ENCODE data around the gene DPYSL4.

DPYSL4 gene

GRCh38 chr10:132250481-132251475 is 64.0 kb downstream of the DPYSL4 start:
- no peak for DNase-seq (ENCODE audit: low read depth, low spot score)
- H3K9me3 ChIP-seq (ENCODE audit: insufficient read depth, low read length): no peaks in the 10 kb centered on the region
- TF ChIP-seq YY1 (IDR thresholded peaks at IDR 0.05; ENCODE audit: insufficient read depth, insufficient read length) (no peak), ZNF274 (IDR thresholded peaks at IDR 0.05; ENCODE audit: low read depth, low read length) (no peak), SUZ12 (IDR thresholded peaks at IDR 0.05; ENCODE audit: extremely low read depth, insufficient read depth, insufficient read length) (no peak)
- no peaks in the 10 kb centered on the region for H3K36me3 ChIP-seq (ENCODE audit: insufficient read depth, insufficient read length, low read length)
- H3K4me3 ChIP-seq (ENCODE audit: insufficient read length, low read depth): no peak overlapping the region
- peaks cover 2% of the 10 kb centered on the region for H3K4me1 ChIP-seq (ENCODE audit: insufficient read depth, insufficient read length)
- no peak overlapping the region for H3K9ac ChIP-seq (ENCODE audit: insufficient read length, low read depth)
- H3K27me3 ChIP-seq (ENCODE audit: insufficient read depth, insufficient read length): no peaks in the 10 kb centered on the region

- H3K9me3 ChIP-seq (ENCODE audit: insufficient read depth, low read length): no peaks in the 10 kb centered on the region
- H3K4me3 ChIP-seq (ENCODE audit: insufficient read length, low read depth): no peak overlapping the region
- no peak for DNase-seq (ENCODE audit: low read depth, low spot score)
- H3K4me1 ChIP-seq (ENCODE audit: insufficient read depth, insufficient read length): peaks cover 4% of the 10 kb centered on the region
- no peaks in the 10 kb centered on the region for H3K27me3 ChIP-seq (ENCODE audit: insufficient read depth, insufficient read length)
- H3K9ac ChIP-seq (ENCODE audit: insufficient read length, low read depth): no peak overlapping the region
- no peak for TF ChIP-seq YY1 (IDR thresholded peaks at IDR 0.05; ENCODE audit: insufficient read depth, insufficient read length)
- TF ChIP-seq ZNF274 (IDR thresholded peaks at IDR 0.05; ENCODE audit: low read depth, low read length): no peak
- TF ChIP-seq SUZ12 (IDR thresholded peaks at IDR 0.05; ENCODE audit: extremely low read depth, insufficient read depth, insufficient read length): no peak
- no peaks in the 10 kb centered on the region for H3K36me3 ChIP-seq (ENCODE audit: insufficient read depth, insufficient read length, low read length)
These were observed 65.2 kb downstream of the DPYSL4 start for GRCh38 chr10:132251928-132252327.

DNA sequence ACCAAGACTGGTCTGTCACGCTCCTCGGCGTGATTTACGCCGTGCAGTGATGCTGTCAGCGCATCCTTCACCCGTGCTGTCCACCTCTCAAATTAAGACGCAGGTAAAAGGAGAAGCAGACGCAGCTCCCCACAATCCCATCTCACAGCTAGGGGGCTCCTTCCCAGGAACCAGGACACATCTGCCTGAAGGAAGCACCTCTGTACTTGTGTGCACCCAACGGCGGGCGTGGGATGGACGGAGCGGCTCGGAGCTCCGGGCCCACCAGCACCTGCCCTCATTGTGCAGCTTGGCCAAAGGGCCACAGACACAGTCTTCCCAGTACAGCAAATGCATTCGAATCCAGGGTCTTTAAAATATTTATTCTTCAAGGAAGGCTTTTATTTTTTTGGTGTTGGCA is 65.7 kb downstream of the DPYSL4 start:
- DNase-seq (ENCODE audit: low read depth, low spot score): no peak
- H3K36me3 ChIP-seq (ENCODE audit: insufficient read depth, insufficient read length, low read length): no peaks in the 10 kb centered on the region
- no peak overlapping the region for H3K4me3 ChIP-seq (ENCODE audit: insufficient read length, low read depth)
- no peaks in the 10 kb centered on the region for H3K27me3 ChIP-seq (ENCODE audit: insufficient read depth, insufficient read length)
- no peak overlapping the region for H3K9ac ChIP-seq (ENCODE audit: insufficient read length, low read depth)
- no peaks in the 10 kb centered on the region for H3K9me3 ChIP-seq (ENCODE audit: insufficient read depth, low read length)
- TF ChIP-seq SUZ12 (IDR thresholded peaks at IDR 0.05; ENCODE audit: extremely low read depth, insufficient read depth, insufficient read length): no peak
- no peak for TF ChIP-seq ZNF274 (IDR thresholded peaks at IDR 0.05; ENCODE audit: low read depth, low read length)
- no peak for TF ChIP-seq YY1 (IDR thresholded peaks at IDR 0.05; ENCODE audit: insufficient read depth, insufficient read length)
- peaks cover 7% of the 10 kb centered on the region for H3K4me1 ChIP-seq (ENCODE audit: insufficient read depth, insufficient read length)

DNA sequence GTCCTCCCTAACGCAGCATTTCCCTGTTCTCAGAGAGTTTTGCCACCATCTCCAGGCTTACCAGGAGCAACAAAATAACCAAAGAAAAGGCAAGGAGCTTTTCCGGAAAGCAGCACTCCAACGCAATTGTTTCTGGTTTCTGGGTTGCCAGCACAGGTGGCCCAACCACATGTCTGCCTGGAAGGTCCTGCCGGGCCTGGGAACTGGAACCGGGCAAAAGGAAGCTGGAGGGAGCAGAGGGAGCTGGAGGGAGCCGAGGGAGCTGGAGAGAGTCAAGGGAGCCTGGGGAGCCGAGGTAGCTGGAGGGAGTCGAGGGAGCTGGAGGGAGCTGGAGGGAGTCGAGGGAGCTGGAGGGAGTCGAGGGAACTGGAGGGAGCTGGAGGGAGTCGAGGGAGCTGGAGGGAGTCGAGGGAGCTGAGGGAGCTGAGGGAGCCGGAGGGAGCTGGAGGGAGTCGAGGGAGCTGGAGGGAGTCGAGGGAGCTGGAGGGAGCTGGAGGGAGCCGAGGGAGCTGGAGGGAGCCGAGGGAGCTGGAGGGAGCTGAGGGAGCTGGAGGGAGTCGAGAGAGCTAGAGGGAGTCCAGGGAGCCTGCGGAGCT is 66.4 kb downstream of the DPYSL4 start:
- Histone ChIP-seq H3K27me3 (ENCODE audit: insufficient read depth, insufficient read length) (no peaks in the 10 kb centered on the region), H3K9ac (ENCODE audit: insufficient read length, low read depth) (no peak overlapping the region), H3K36me3 (ENCODE audit: insufficient read depth, insufficient read length, low read length) (no peaks in the 10 kb centered on the region), H3K9me3 (ENCODE audit: insufficient read depth, low read length) (no peaks in the 10 kb centered on the region), H3K4me1 (ENCODE audit: insufficient read depth, insufficient read length) (peaks cover 7% of the 10 kb centered on the region), H3K4me3 (ENCODE audit: insufficient read length, low read depth) (no peak overlapping the region)
- TF ChIP-seq ZNF274 (IDR thresholded peaks at IDR 0.05; ENCODE audit: low read depth, low read length) (no peak), SUZ12 (IDR thresholded peaks at IDR 0.05; ENCODE audit: extremely low read depth, insufficient read depth, insufficient read length) (no peak), YY1 (IDR thresholded peaks at IDR 0.05; ENCODE audit: insufficient read depth, insufficient read length) (no peak)
- DNase-seq (ENCODE audit: low read depth, low spot score): no peak

DNA sequence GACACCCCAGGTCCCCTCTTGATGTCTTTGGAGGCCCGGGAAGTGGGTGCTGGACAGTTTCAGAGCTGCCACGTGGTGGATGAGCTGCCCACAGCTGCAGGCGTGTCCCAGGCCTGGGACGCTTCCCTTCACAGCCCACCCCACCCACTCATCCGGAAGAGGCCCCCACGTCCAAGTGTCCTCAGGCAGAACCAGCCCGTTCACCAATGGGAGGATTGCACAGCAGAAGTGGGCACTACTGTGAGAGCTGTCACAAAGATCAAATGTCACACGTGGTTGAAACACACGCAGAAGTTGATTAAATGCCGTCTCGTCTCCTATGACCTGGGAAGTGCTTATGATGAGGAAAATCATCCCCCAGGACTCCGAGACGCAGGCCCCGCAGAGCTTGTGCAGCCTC is 68.1 kb downstream of the DPYSL4 start:
- no peaks in the 10 kb centered on the region for H3K36me3 ChIP-seq (ENCODE audit: insufficient read depth, insufficient read length, low read length)
- no peak for DNase-seq (ENCODE audit: low read depth, low spot score)
- H3K4me1 ChIP-seq (ENCODE audit: insufficient read depth, insufficient read length): peaks cover 7% of the 10 kb centered on the region
- TF ChIP-seq SUZ12 (IDR thresholded peaks at IDR 0.05; ENCODE audit: extremely low read depth, insufficient read depth, insufficient read length): no peak
- no peak for TF ChIP-seq YY1 (IDR thresholded peaks at IDR 0.05; ENCODE audit: insufficient read depth, insufficient read length)
- TF ChIP-seq ZNF274 (IDR thresholded peaks at IDR 0.05; ENCODE audit: low read depth, low read length): no peak
- no peak overlapping the region for H3K9ac ChIP-seq (ENCODE audit: insufficient read length, low read depth)
- H3K9me3 ChIP-seq (ENCODE audit: insufficient read depth, low read length): no peaks in the 10 kb centered on the region
- H3K27me3 ChIP-seq (ENCODE audit: insufficient read depth, insufficient read length): no peaks in the 10 kb centered on the region
- H3K4me3 ChIP-seq (ENCODE audit: insufficient read length, low read depth): no peak overlapping the region
